ENCODE results near the gene DAB2.

Gene DAB2

GRCh38 chr5:39323542-39323941 lies 101.2 kb downstream of the DAB2 start:
- no peaks in the 10 kb centered on the region for H3K4me1 ChIP-seq (ENCODE audit: control insufficient read depth, insufficient read depth, low read length)
- H3K9me3 ChIP-seq (ENCODE audit: control insufficient read depth, insufficient read depth, low read length): no peaks in the 10 kb centered on the region
- no peaks in the 10 kb centered on the region for H3K36me3 ChIP-seq (ENCODE audit: control insufficient read depth, insufficient read depth, low read length)
- no peak overlapping the region for H3K9ac ChIP-seq (ENCODE audit: low read depth, low read length)
- no peak overlapping the region for H3K4me3 ChIP-seq (ENCODE audit: low read depth, low read length)
- H3K27me3 ChIP-seq (ENCODE audit: control insufficient read depth, insufficient read depth, low read length): no peaks in the 10 kb centered on the region

All from iPS-15b (cell line).